Activated naive CD4-positive, alpha-beta T cell treated with Interleukin-2 at 50 U/mL for 16 hours (primary cell): ENCODE measurements around the gene EGFL6.
"Not testable (repeated sequence)": the region's sequence is repeated elsewhere in the genome, so short reads cannot be mapped to it uniquely, and the experiment has no call there.

Experiments used
- DNase-seq: peaks from one replicate; pipeline ENCODE4 v3.0.0-alpha.2; 2020

Gene EGFL6

DNA sequence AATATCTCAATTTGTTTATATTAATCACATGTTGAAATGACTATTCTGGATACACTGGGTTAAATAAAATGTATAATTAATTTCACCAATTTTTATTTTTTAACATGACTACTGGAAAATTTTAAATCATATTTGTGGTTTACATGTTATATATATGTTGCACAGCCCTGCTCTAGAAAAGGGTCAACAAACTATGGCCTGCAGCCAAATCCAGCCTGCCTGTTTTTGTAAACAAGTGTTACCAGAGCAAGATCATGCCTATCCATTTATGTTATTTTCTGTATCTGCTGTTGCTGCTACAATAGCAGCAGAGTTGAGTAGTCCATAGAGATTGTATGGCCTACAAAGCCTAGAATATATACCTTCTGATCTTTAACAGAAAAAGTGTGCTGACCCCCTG lies 84.7 kb downstream of the EGFL6 start:
- no peak for DNase-seq

DNA sequence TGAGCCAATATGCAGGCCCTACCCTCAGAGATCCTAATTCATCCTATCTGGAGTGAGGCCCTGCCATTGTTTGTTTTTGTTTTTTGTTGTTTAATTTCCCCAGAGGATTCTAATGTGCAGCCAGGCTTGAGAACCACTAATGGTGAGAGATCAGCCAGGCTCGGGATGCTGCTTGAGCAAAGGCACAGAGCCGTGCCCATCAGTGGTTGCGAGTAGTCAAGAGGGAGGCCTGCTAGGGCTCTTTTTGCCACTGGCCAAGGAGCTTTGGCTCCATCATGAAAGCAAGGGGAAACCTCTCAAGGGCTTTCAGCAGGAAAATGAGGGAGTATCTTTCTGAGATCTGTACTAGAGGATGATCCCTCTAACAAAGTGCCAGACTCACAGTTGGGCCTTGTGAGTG lies 86.3 kb downstream of the EGFL6 start:
- DNase-seq: no peak

DNA sequence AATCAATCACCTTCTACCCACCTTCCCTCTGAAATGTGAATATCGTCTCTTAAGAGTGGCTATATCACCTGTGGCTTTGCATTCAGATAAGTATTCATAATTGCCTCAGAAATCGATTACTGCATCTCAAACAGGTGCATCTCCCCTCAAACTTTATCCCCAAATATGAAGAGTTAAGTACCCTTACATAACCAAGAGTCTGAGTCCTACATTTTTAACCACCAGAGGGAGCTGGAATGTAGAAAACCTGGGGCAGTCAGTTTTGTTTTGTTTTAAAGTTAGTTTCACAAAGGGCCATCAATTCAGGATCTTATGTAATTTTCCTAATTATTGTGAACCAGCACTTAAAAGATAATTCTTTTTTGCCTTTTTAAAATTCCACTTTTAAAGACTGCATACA lies 89.2 kb downstream of the EGFL6 start:
- no peak for DNase-seq

DNA sequence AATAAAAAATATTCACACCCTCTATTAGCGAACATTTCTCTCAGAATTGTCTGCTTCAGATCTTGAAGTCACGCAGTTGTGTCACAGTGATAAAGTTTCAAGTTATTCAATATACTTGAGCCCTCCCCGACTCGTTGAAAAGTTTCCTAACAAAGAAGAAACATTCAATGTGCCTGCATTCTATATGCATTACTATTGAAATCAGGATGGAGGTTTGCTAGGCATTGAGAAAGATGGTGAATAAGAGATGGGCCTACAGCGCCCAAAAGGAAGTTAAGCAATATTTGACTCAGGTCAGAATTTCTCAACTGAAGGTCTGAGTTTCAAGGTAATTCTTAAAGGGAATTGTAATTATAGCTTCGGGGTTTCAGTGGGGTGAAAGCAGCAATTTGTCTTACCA lies 89.7 kb downstream of the EGFL6 start:
- no peak for DNase-seq

DNA sequence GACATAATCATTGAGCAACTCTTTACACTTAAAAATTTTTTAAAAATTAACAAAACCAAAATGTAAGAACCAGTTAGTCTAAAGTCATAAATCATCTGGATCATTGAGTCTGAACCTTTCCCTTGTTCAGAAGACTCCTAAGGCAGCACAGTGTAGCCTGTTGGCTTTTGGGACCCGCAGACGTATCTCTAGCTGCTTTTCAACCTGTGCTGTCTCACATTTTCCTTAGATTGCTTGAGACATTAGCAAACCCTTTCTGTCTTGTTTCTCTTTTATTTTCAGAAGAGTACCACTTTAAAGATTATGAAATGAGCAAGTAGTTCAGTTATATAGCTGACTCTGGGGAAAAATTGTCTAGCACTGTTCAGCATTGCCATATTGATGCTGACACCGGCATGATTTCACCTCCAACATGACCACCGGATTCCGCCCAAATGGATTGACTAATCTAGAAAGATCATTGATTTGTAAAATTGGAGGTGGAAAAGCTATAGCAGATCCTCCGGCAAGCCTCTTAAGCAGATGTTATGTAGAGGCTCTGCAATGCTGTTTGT lies 92.4 kb downstream of the EGFL6 start:
- peak; percentile 30 for DNase-seq

DNA sequence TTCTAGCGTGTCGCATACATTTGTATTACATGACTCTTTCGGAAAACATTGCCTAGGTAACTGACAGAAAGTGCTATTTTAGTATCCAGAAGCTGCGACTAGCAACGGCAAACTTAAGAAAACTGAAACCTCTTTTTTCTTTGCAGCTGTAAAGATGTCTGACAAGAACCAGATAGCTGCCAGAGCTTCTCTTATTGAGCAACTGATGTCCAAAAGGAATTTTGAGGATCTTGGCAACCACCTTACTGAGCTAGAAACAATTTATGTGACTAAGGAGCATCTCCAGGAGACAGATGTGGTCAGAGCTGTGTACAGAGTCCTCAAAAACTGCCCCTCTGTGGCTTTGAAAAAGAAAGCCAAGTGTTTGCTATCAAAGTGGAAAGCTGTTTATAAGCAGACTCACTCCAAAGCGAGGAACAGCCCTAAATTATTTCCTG lies 93.0 kb downstream of the EGFL6 start:
- DNase-seq: no peak

DNA sequence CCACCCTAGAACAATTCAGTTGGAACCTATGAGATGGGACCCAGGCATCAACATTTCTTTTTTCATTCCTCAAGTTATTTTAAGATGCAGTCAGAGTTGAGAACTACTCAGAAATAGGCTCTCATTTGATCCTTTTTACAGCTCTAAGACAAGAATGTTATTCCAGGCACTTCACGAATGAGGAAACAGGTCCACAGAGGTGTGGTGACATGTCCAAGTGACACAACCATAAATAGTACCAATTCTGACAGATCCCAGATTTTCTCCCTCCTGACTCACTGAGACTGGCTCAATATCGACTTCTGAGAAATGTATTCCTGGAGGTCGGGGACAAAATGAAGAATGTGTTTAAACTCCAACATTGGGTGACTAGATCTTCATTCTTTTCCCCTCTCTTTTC lies 94.6 kb downstream of the EGFL6 start:
- no peak for DNase-seq

DNA sequence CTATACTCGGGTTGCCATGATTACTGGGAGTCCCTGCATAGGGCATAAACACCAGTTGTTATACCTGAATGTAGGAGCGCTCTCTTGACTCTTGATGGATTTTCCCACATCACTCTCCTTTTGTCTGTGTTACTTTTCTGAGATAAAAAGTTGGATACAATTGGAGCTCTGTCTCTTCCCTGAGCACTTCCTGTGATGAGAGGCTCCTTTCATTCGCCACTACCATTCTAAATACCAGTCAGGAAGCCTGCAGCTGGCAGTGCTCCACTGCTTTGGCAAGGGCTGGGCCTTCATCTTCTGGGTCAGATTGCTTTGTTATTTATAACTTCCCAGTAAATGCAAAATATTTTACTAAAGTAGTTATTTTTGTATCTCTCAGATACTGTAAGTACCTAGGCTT lies 97.4 kb downstream of the EGFL6 start:
- no peak for DNase-seq

DNA sequence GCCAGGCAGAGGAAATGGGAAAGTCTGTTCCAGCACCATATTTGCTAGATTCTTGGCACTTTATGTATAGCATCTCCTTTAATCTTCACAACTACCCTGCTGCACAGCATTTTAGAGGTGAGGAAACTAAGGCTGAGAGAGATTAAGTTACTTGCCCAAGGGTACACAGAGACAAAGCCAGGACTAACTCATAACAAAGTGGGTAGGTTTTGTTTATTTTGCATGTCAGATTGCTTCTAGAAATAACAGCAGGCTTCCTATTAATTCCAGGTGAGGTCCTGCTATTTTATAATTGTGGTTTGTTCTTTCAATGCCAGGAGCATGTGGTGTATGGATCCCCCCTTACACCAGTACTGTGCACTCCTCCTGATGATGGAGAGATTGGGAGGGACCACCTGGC lies 98.5 kb downstream of the EGFL6 start:
- DNase-seq: no peak

DNA sequence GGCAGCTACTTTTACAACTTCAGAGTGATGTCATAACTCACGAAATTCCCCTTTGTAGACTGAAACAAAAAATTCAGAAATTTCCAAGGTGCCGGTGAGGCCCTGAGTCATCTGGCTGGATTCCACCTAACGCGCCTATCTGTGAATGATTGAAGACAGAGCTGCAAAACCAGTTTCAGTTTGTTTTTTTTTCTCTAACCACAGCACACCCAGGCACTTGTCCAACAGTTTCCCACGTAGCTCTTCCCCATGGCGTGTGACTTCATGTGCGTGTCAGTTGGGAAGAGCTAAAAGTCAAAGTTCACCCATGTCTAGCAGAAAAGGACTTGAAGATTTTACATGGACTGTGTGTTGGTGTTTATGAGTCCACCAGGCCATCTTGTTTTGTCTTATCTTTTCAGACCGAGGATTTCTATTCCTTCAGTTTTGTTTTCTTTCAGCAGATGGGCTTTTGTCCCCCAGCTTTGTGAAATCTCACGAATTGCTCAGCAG lies 99.9 kb downstream of the EGFL6 start:
- peak; percentile 67 for DNase-seq

DNA sequence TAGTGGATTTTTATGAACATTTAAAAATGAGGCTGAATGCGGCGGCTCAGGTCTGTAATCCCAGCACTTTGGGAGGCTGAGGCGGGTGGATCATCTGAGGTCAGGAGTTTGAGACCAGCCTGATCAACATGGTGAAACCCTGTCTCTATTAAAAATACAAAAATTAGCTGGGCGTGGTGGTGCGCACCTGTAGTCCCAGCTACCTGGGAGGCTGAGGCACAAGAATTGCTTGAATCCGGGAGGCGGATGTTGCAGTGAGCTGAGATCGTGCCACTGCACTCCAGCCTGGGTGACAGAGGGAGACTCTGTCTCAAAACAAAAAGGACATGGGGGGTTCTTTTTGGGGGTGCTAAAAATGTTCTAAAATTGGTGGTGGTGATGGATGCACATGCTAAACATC lies 100.4 kb downstream of the EGFL6 start:
- DNase-seq: peak; percentile 16

DNA sequence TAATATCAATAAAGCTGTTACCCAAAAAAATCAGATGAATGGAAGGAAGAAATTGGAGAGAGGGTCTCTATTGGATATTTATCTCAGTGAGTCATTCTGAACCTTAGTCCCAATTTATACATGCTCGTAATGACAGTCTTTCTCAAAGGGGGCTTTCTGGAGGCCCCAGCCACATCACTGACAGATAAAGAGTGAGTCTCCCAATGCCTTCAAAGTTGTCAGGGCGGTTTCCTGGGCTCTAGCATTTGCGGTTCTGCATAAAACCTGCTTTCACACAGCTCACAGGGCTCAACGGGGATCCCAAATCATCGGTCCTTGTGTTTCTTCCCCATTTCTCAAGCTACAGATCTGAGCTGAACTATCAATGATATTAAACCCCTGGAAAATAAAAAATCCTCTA lies 100.8 kb downstream of the EGFL6 start:
- DNase-seq: no peak

DNA sequence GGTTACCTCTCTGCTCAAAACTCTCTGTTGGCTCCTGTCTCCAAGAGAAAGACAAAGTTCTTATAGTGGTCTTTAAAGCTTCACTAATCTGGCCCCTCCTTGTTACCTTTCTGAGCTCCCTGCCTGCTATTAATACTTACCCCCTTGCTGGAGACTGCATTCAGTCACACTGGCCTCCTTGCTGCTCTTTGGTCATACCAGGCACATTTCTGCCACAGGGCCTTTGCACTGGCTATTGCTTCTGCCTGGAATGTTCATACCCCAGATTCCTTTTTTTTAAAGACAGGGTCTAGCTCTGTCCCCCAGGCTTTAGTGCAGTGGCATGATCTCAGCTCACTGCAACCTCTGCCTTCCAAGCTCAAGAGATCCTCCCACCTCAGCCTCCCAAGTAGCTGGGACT lies 103.6 kb downstream of the EGFL6 start:
- DNase-seq: no peak

DNA sequence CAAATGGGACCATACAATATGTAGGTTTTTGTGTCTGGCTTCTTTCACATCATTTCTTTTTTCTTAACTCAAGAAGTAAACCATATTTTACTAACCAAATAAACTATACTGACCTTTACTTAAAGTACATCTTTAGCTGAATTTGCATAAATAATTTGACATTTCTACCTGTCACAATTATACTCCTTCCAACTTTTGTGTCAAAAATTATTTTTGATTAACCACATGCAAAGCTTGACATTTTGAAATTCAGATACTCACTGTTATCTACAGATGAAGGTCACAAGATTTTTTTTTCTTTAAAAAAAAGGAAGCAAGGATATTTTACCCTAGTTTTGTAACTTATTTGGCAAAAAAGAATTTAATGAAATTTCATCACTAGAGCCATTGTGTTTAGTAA lies 107.5 kb downstream of the EGFL6 start:
- DNase-seq: no peak

DNA sequence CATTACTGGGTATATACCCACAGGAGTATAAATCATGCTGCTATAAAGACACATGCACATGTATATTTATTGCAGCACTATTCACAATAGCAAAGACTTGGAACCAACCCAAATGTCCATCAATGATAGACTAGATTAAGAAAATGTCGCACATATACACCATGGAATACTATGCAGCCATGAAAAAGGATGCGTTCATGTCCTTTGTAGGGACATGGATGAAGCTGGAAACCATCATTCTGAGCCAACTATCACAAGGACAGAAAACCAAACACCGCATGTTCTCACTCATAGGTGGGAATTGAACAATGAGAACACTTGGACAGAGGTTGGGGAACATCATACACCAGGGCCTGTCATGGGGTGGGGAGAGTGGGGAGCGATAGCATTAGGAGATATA lies 110.3 kb downstream of the EGFL6 start:
- DNase-seq: not testable (repeated sequence)

DNA sequence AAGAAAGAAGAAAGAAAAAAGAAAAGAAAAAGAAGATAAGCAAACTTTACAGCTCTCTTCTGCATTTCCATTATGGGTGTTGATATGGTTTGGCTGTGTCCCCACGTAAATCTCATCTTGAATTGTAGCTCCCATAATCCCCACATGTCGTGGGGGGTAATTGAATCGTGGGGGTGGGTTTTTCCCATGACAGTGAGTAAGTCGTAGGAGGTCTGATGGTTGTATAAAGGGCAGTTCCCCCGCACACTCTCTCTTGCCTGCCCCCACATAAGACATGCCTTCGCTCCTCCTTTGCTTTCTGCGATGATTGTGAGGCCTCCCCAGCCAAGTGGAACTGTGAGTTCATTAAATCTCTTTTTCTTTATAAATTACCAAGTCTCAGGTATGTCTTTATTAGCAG lies 112.2 kb downstream of the EGFL6 start:
- DNase-seq: no peak
